ENCODE data around the gene METTL24. TPM values are rescaled to one million over a fixed set of nuclear protein-coding genes. Genes with fewer than 3 reads are reported as not detected.

The METTL24 gene
- total RNA-seq, 2 donors from 2014 or later: 0.96 to 3.0 TPM

DNA sequence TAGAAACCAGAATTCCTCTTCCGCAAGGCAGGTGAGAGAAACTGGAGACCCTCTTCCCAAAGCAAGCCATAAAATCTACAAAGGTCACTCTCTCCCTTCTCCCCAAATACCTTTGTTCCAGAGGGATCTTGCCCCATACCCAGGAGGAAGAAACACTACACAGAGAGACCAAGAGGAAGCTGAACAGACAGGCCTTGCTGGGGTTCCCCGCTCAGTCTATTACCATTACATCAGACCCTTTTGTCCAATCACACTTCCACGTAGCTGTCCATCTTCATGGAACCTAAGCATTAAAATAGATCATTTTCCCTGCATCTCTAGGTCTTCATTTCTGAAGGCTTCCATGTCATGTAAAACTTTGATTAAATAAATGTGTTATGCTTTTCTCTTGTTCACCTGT is 32.1 kb downstream of the METTL24 start:
- Histone ChIP-seq H3K4me1 (replicated peaks) (no peaks in the 10 kb centered on the region), H3K36me3 (no peaks in the 10 kb centered on the region), H3K27ac (peak overlapping the region in 1 of 2 donors; percentile 35), H3K27me3 (replicated peaks; ENCODE audit: insufficient read depth) (no peaks in the 10 kb centered on the region), H3K4me3 (no peak overlapping the region), H3K9me3 (no peaks in the 10 kb centered on the region)
- intact Hi-C loops (cut with DNase I): no loop called here
- 95% methylated on average over 3 of the region's 3 CpGs for WGBS
- no peak for DNase-seq (ENCODE audit: low spot score)
- no peak for TF ChIP-seq CTCF (IDR thresholded peaks at IDR 0.05)
- TF ChIP-seq POLR2A (IDR thresholded peaks at IDR 0.05): no peak
- TF ChIP-seq POLR2AphosphoS5 (IDR thresholded peaks at IDR 0.05): no peak

DNA sequence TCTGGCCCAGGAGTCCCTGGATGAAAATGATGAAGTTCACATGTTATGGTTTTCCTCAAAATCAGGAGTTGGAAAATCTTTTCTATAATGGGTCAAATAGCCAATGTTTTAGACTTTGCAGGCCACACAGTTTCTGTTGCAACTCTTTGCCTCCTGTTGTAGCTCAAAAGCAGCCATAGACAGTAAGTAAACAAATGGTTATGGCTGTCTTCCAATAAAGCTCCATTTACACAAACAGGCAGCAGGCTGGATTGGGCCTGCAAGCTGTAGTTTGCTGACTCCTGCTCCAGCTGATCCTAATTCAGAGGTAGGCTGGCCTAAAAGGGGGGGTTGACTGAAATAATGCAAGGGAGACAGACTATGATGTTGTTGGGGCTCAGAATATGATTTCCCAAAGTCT is 33.0 kb downstream of the METTL24 start:
- DNase-seq (ENCODE audit: low spot score): peak; percentile 24
- Histone ChIP-seq H3K27ac (peak overlapping the region; percentile 35 to 38), H3K36me3 (no peaks in the 10 kb centered on the region), H3K4me3 (no peak overlapping the region), H3K4me1 (replicated peaks) (no peaks in the 10 kb centered on the region), H3K9me3 (no peaks in the 10 kb centered on the region), H3K27me3 (replicated peaks; ENCODE audit: insufficient read depth) (no peaks in the 10 kb centered on the region)
- intact Hi-C loops (cut with DNase I): no loop called here
- TF ChIP-seq POLR2A (IDR thresholded peaks at IDR 0.05): no peak
- TF ChIP-seq POLR2AphosphoS5 (IDR thresholded peaks at IDR 0.05): peak; percentile 45
- no peak for TF ChIP-seq CTCF (IDR thresholded peaks at IDR 0.05)

DNA sequence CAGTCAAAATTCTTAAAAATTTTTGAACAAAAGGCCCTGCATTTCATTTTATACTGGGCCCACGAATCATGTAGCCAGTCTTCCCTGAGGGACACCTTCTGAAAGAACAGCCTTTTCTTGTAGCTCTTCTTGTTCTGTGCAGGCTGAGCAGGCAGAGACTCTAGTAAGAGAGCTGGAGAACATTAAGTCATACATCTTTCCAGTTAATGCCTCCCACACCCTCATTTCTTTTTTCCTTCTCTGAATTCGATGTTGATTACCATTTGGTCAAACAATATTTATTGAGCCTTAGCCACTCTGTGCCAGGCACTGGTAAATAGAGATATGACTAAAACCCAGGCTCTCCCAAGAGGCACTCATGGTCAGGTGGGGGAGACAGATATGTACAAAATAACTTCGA is 33.6 kb downstream of the METTL24 start:
- Histone ChIP-seq H3K27me3 (replicated peaks; ENCODE audit: insufficient read depth) (no peaks in the 10 kb centered on the region), H3K4me1 (replicated peaks) (no peaks in the 10 kb centered on the region), H3K27ac (no peak overlapping the region), H3K9me3 (no peaks in the 10 kb centered on the region), H3K4me3 (no peak overlapping the region), H3K36me3 (no peaks in the 10 kb centered on the region)
- intact Hi-C loops (cut with DNase I): no loop called here
- TF ChIP-seq POLR2AphosphoS5 (IDR thresholded peaks at IDR 0.05) (no peak), CTCF (IDR thresholded peaks at IDR 0.05) (no peak), POLR2A (IDR thresholded peaks at IDR 0.05) (no peak)
- DNase-seq (ENCODE audit: low spot score): no peak
- 38% methylated on average over 3 of the region's 3 CpGs for WGBS

GRCh38 chr6:110323258-110323657 is 34.9 kb downstream of the METTL24 start:
- Histone ChIP-seq H3K4me3 (no peak overlapping the region), H3K9me3 (no peaks in the 10 kb centered on the region), H3K27me3 (replicated peaks; ENCODE audit: insufficient read depth) (no peaks in the 10 kb centered on the region), H3K27ac (no peak overlapping the region), H3K36me3 (no peaks in the 10 kb centered on the region), H3K4me1 (replicated peaks) (no peaks in the 10 kb centered on the region)
- intact Hi-C loops (cut with DNase I): no loop called here
- no peak for DNase-seq (ENCODE audit: low spot score)
- TF ChIP-seq CTCF (IDR thresholded peaks at IDR 0.05) (no peak), POLR2A (IDR thresholded peaks at IDR 0.05) (no peak), POLR2AphosphoS5 (IDR thresholded peaks at IDR 0.05) (no peak)
- WGBS: 82% methylated on average over 4 of the region's 4 CpGs

- DNase-seq (ENCODE audit: low spot score): no peak
- no peak overlapping the region for H3K4me3 ChIP-seq
- H3K27ac ChIP-seq: no peak overlapping the region
- H3K4me1 ChIP-seq (replicated peaks): no peaks in the 10 kb centered on the region
- TF ChIP-seq POLR2AphosphoS5 (IDR thresholded peaks at IDR 0.05) (no peak), POLR2A (IDR thresholded peaks at IDR 0.05) (no peak), CTCF (IDR thresholded peaks at IDR 0.05) (no peak)
- intact Hi-C loops (cut with DNase I): no loop called here
- 57% methylated on average over 4 of the region's 4 CpGs for WGBS
- no peaks in the 10 kb centered on the region for H3K9me3 ChIP-seq
- no peaks in the 10 kb centered on the region for H3K36me3 ChIP-seq
- H3K27me3 ChIP-seq (replicated peaks; ENCODE audit: insufficient read depth): no peaks in the 10 kb centered on the region
These were observed 35.3 kb downstream of the METTL24 start for GRCh38 chr6:110322874-110323242.

All from prostate gland (tissue), 2 donors.